Calu3 (cell line): ENCODE results near the gene MICAL3. TPM values are rescaled to one million over a fixed set of nuclear protein-coding genes. Genes with fewer than 3 reads are reported as not detected.

Experiments used
- BruUV-seq: library from RNA; stranded (reverse); fragments of 400-500 nt; replicated peaks from 2 replicates; lab custom pipeline; 2021; lab: Mats Ljungman, UMichigan
- CTCF ChIA-PET: fragments of 300-600 bp; sonication (Branson Sonifier 250); formaldehyde crosslinking; loops from one replicate; lab custom pipeline; 2022; ENCODE audit warnings: antibody characterized with exemption; lab: Charles Lee
- DNase-seq: peaks from one replicate; pipeline ENCODE4 v3.0.0; 2022
- H3K27ac Mint-ChIP-seq: one replicate; pipeline ENCODE4 v1.8.0; 2022; ENCODE audit warnings: mixed read lengths; ENCODE audit not compliant: unreplicated experiment
- H3K27me3 Mint-ChIP-seq: one replicate; pipeline ENCODE4 v1.8.0; 2022; ENCODE audit warnings: mixed read lengths; ENCODE audit not compliant: unreplicated experiment
- H3K36me3 Mint-ChIP-seq: one replicate; pipeline ENCODE4 v1.8.0; 2022; ENCODE audit warnings: mild to moderate bottlenecking, moderate library complexity, mixed read lengths; ENCODE audit not compliant: insufficient read depth, unreplicated experiment
- H3K4me1 Mint-ChIP-seq: one replicate; pipeline ENCODE4 v1.8.0; 2022; ENCODE audit warnings: mild to moderate bottlenecking, low read depth, mixed read lengths; ENCODE audit not compliant: unreplicated experiment
- H3K4me3 Mint-ChIP-seq: one replicate; pipeline ENCODE4 v1.8.0; 2022; ENCODE audit warnings: mild to moderate bottlenecking, low read depth, moderate library complexity, mixed read lengths; ENCODE audit not compliant: unreplicated experiment
- H3K9me3 Mint-ChIP-seq: one replicate; pipeline ENCODE4 v1.8.0; 2022; ENCODE audit warnings: low read depth, mixed read lengths; ENCODE audit not compliant: unreplicated experiment
- CTCF ChIP-seq: fragments of 200-600 bp; IDR thresholded peaks from one replicate; pipeline ENCODE4 v1.8.0; 2022; ENCODE audit warnings: antibody characterized with exemption; ENCODE audit not compliant: unreplicated experiment
- intact Hi-C: fragments of 100-400 bp; cut with micrococcal nuclease; formaldehyde crosslinking; loops from one replicate; pipeline ENCODE4 v1.10.0; 2022; ENCODE audit not compliant: unreplicated experiment
- total RNA-seq: library from RNA; stranded (reverse); gene quantifications from 2 replicates; pipeline ENCODE4 v1.2.3, GENCODE V29; 2022

MICAL3 gene
- total RNA-seq, 1 experiment from 2014 or later: 60.6 TPM

GRCh38 chr22:17910561-17911311, 113.6 kb downstream of the MICAL3 start:
- no peak for DNase-seq
- BruUV-seq: no TSS peak
- Mint-ChIP-seq H3K36me3 (no peaks in the 10 kb centered on the region), H3K9me3 (no peaks in the 10 kb centered on the region), H3K4me3 (no peak overlapping the region), H3K4me1 (no peaks in the 10 kb centered on the region), H3K27me3 (no peaks in the 10 kb centered on the region), H3K27ac (no peak overlapping the region)
- CTCF ChIA-PET: interaction anchor here (0.6 to 0.9 kb wide), 2 partner anchors 165 to 174 kb away, joined by 4 read pairs; no protein-coding TSS in a partner anchor
- intact Hi-C loops: no loop called here
- TF ChIP-seq CTCF: no peak

GRCh38 chr22:17907748-17908051, 116.7 kb downstream of the MICAL3 start:
- no peaks in the 10 kb centered on the region for H3K27me3 Mint-ChIP-seq
- BruUV-seq: no TSS peak
- CTCF ChIA-PET: no interaction called here
- H3K4me1 Mint-ChIP-seq: no peaks in the 10 kb centered on the region
- H3K27ac Mint-ChIP-seq: no peak overlapping the region
- no peak for DNase-seq
- intact Hi-C loops: no loop called here
- no peaks in the 10 kb centered on the region for H3K36me3 Mint-ChIP-seq
- no peak for TF ChIP-seq CTCF
- no peaks in the 10 kb centered on the region for H3K9me3 Mint-ChIP-seq
- H3K4me3 Mint-ChIP-seq: no peak overlapping the region

GRCh38 chr22:17906978-17907747, 117.2 kb downstream of the MICAL3 start:
- CTCF ChIA-PET: interaction anchor here (0.5 kb wide), 1 partner anchor 140 kb away, joined by 4 read pairs; no protein-coding TSS in a partner anchor
- no peaks in the 10 kb centered on the region for H3K27me3 Mint-ChIP-seq
- intact Hi-C loops: no loop called here
- no TSS peak for BruUV-seq
- H3K4me3 Mint-ChIP-seq: no peak overlapping the region
- no peaks in the 10 kb centered on the region for H3K4me1 Mint-ChIP-seq
- no peak for DNase-seq
- H3K27ac Mint-ChIP-seq: no peak overlapping the region
- H3K36me3 Mint-ChIP-seq: no peaks in the 10 kb centered on the region
- TF ChIP-seq CTCF: no peak
- H3K9me3 Mint-ChIP-seq: no peaks in the 10 kb centered on the region

- no peaks in the 10 kb centered on the region for H3K4me1 Mint-ChIP-seq
- TF ChIP-seq CTCF: no peak
- intact Hi-C loops: no loop called here
- H3K27ac Mint-ChIP-seq: no peak overlapping the region
- CTCF ChIA-PET: interaction anchor here (0.9 kb wide), 1 partner anchor 17 kb away, joined by 3 read pairs; no protein-coding TSS in a partner anchor
- H3K9me3 Mint-ChIP-seq: no peaks in the 10 kb centered on the region
- H3K36me3 Mint-ChIP-seq: no peaks in the 10 kb centered on the region
- no peak for DNase-seq
- no peak overlapping the region for H3K4me3 Mint-ChIP-seq
- BruUV-seq: no TSS peak
- H3K27me3 Mint-ChIP-seq: no peaks in the 10 kb centered on the region
These were observed 118.9 kb downstream of the MICAL3 start for GRCh38 chr22:17905445-17905844.
